Cardiac muscle cell (in vitro differentiated cells and primary cell): ENCODE data around the gene TBC1D22B. TPM values are rescaled to one million over a fixed set of nuclear protein-coding genes. Genes with fewer than 3 reads are reported as not detected.

Experiments
- DNase-seq, 2 donors: peaks; one replicate each; pipeline versions ENCODE4 v3.0.0 to v3.0.0-alpha.2; 2010 to 2017; ENCODE audit warnings: low read depth in 1 of 2, low spot score in 1 of 2
- H3K27ac ChIP-seq: fragments of 200-600 bp; sonication (generic); 2 replicates; pipeline ENCODE4 v1.5.1; 2016
- H3K27me3 ChIP-seq: fragments of 200-600 bp; sonication (generic); 2 replicates; pipeline ENCODE4 v1.6.0; 2016; ENCODE audit warnings: control low read depth
- H3K36me3 ChIP-seq: fragments of 200-600 bp; sonication (generic); 2 replicates; pipeline ENCODE4 v1.5.1; 2016; ENCODE audit warnings: control low read depth
- H3K4me1 ChIP-seq: fragments of 200-600 bp; sonication (generic); 2 replicates; pipeline ENCODE4 v1.8.1; 2017; ENCODE audit warnings: low read depth, mild to moderate bottlenecking, mixed run types
- H3K4me3 ChIP-seq: fragments of 200-600 bp; sonication (generic); 2 replicates; pipeline ENCODE4 v1.5.1; 2016; ENCODE audit warnings: mild to moderate bottlenecking
- H3K9me3 ChIP-seq: fragments of 200-600 bp; sonication (generic); 2 replicates; pipeline ENCODE4 v1.5.1; 2017; ENCODE audit warnings: low read depth, mild to moderate bottlenecking, control low read depth
- polyA plus RNA-seq: library from polyadenylated mRNA; unstranded; fragments of >200 nt; fragmentation: Nextera tagmentation; extraction: Ambion mirVana; gene quantifications from 2 replicates; pipeline ENCODE4 v1.2.1, GENCODE V29; 2016
- total RNA-seq: library from RNA; depleted of rRNA; stranded (reverse); fragments of >200 nt; gene quantifications from 2 replicates; pipeline ENCODE4 v1.2.3, GENCODE V29; 2016
- TF ChIP-seq, protein P1 (sequence below): IDR thresholded peaks from 2 replicates; pipeline ENCODE4 v1.5.1; 2012; ENCODE audit warnings: low read depth, mild to moderate bottlenecking, low read length

TBC1D22B gene
- total and polyA plus RNA-seq, 2 experiments from 2014 or later = 12.8 to 13.3 TPM

GRCh38 chr6:37375376-37375775 is 117.8 kb downstream of the TBC1D22B start:
- DNase-seq = no peak
- TF ChIP-seq, protein P1, sequence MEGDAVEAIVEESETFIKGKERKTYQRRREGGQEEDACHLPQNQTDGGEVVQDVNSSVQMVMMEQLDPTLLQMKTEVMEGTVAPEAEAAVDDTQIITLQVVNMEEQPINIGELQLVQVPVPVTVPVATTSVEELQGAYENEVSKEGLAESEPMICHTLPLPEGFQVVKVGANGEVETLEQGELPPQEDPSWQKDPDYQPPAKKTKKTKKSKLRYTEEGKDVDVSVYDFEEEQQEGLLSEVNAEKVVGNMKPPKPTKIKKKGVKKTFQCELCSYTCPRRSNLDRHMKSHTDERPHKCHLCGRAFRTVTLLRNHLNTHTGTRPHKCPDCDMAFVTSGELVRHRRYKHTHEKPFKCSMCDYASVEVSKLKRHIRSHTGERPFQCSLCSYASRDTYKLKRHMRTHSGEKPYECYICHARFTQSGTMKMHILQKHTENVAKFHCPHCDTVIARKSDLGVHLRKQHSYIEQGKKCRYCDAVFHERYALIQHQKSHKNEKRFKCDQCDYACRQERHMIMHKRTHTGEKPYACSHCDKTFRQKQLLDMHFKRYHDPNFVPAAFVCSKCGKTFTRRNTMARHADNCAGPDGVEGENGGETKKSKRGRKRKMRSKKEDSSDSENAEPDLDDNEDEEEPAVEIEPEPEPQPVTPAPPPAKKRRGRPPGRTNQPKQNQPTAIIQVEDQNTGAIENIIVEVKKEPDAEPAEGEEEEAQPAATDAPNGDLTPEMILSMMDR = no peak
- Histone ChIP-seq H3K4me3 (no peak overlapping the region), H3K27ac (no peak overlapping the region), H3K4me1 (no peaks in the 10 kb centered on the region), H3K27me3 (no peaks in the 10 kb centered on the region), H3K36me3 (peaks cover 50% of the 10 kb centered on the region), H3K9me3 (no peaks in the 10 kb centered on the region)

GRCh38 chr6:37376078-37376743 is 118.6 kb downstream of the TBC1D22B start:
- no peaks in the 10 kb centered on the region for H3K4me1 ChIP-seq
- no peaks in the 10 kb centered on the region for H3K9me3 ChIP-seq
- no peak for DNase-seq
- no peaks in the 10 kb centered on the region for H3K27me3 ChIP-seq
- peaks cover 50% of the 10 kb centered on the region for H3K36me3 ChIP-seq
- no peak overlapping the region for H3K4me3 ChIP-seq
- TF ChIP-seq, protein P1 = no peak
- H3K27ac ChIP-seq = no peak overlapping the region

DNA sequence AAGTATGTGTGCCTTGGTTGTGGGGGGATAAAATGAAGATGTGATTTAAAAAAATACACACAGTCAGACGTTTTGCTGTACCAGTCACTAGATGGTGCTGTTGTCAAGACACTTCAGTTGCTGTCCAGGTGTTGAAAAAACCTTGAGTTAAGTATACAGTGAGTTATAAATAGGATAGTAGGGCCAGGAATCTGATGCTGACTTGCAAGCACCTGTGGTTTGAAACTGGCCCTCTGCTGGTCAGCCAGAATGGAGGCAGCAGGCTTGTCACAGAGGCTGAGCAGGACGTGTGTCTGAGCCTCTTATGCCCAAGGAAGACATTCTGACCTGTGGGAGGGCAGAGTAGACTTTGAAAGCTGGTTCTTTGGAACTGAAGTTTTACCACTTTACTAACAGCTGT is 124.0 kb downstream of the TBC1D22B start:
- Histone ChIP-seq H3K27me3 (no peaks in the 10 kb centered on the region), H3K4me1 (peaks cover 5% of the 10 kb centered on the region), H3K9me3 (no peaks in the 10 kb centered on the region), H3K27ac (peak overlapping the region; percentile 15), H3K4me3 (no peak overlapping the region), H3K36me3 (peaks cover 18% of the 10 kb centered on the region)
- peak; percentile 62 to 93 for DNase-seq
- TF ChIP-seq, protein P1 = peak; percentile 47

Other genes starting within 250 kb of the TBC1D22B start
- 15.8 and 21.5 TPM in 2 replicates for gene PIM1, start 87.6 kb upstream of the TBC1D22B start, total RNA-seq
- 14.7 and 20.0 TPM in 2 replicates for gene PIM1, start 87.6 kb upstream of the TBC1D22B start, polyA plus RNA-seq
- gene TMEM217, start 372 bp downstream of the TBC1D22B start, total RNA-seq = 1.3 and 3.8 TPM in 2 replicates
- 0.82 and 4.5 TPM in 2 replicates for gene TMEM217, start 372 bp downstream of the TBC1D22B start, polyA plus RNA-seq
- gene RNF8, start 96.2 kb downstream of the TBC1D22B start, total RNA-seq = 36.8 and 38.5 TPM in 2 replicates
- gene RNF8, start 96.2 kb downstream of the TBC1D22B start, polyA plus RNA-seq = 49.9 and 55.8 TPM in 2 replicates
- gene CMTR1, start 175.4 kb downstream of the TBC1D22B start, total RNA-seq = 40.7 and 53.3 TPM in 2 replicates
- 41.2 and 42.5 TPM in 2 replicates for gene CMTR1, start 175.4 kb downstream of the TBC1D22B start, polyA plus RNA-seq
- 48.5 and 81.0 TPM in 2 replicates for gene CCDC167, start 242.1 kb downstream of the TBC1D22B start, total RNA-seq
- 82.5 and 99.2 TPM in 2 replicates for gene CCDC167, start 242.1 kb downstream of the TBC1D22B start, polyA plus RNA-seq